GM12875 (cell line): ENCODE data around the gene PLEKHA6.

ENCODE experiments used
- H3K4me3 ChIP-seq: one replicate; pipeline ENCODE4 v1.5.1; 2011; ENCODE audit warnings: low read depth, low read length, control low read depth
- CTCF ChIP-seq: IDR thresholded peaks from 2 replicates; pipeline ENCODE4 v1.5.1; 2011; ENCODE audit warnings: low read depth, mild to moderate bottlenecking, control low read depth, inconsistent platforms, low read length, moderate library complexity, borderline replicate concordance; ENCODE audit not compliant: insufficient read depth

Gene PLEKHA6

GRCh38 chr1:204302769-204303168 is 57.0 kb downstream of the PLEKHA6 start:
- no peak for TF ChIP-seq CTCF

GRCh38 chr1:204301171-204301957 is 58.4 kb downstream of the PLEKHA6 start:
- no peak for TF ChIP-seq CTCF
- H3K4me3 ChIP-seq: no peak overlapping the region

More at GRCh38 chr1:204302769-204303168, 57.0 kb downstream of the PLEKHA6 start:
- H3K4me3 ChIP-seq: no peak overlapping the region

GRCh38 chr1:204299814-204300365 is 59.8 kb downstream of the PLEKHA6 start:
- no peak overlapping the region for H3K4me3 ChIP-seq
- no peak for TF ChIP-seq CTCF

- no peak overlapping the region for H3K4me3 ChIP-seq
- no peak for TF ChIP-seq CTCF
Measured at GRCh38 chr1:204296431-204296988, 63.2 kb downstream of the PLEKHA6 start.

GRCh38 chr1:204295671-204296070 is 64.1 kb downstream of the PLEKHA6 start:
- no peak overlapping the region for H3K4me3 ChIP-seq
- TF ChIP-seq CTCF: no peak

- TF ChIP-seq CTCF: no peak
- no peak overlapping the region for H3K4me3 ChIP-seq
Measured at GRCh38 chr1:204294357-204294756, 65.4 kb downstream of the PLEKHA6 start.

- no peak overlapping the region for H3K4me3 ChIP-seq
- no peak for TF ChIP-seq CTCF
Measured at GRCh38 chr1:204293605-204294337, 66.0 kb downstream of the PLEKHA6 start.
